K562 (cell line): ENCODE results near the gene CORIN. TPM values are rescaled to one million over a fixed set of nuclear protein-coding genes. Genes with fewer than 3 reads are reported as not detected.

ENCODE experiments used
- ATAC-seq: fragments of 200-7000 bp; cut with Tn5 transposase; 3 replicates; pipeline ENCODE4 v1.9.1; 2020; ENCODE audit warnings: moderate library complexity
- BruUV-seq: library from RNA; stranded (reverse); fragments of 400-500 nt; replicated peaks from 2 replicates; lab custom pipeline; 2021; lab: Mats Ljungman, UMichigan
- CTCF ChIA-PET: fragments of 300-600 bp; formaldehyde crosslinking; extraction: SDS; loops from one replicate; lab custom pipeline; 2021; ENCODE audit warnings: low intra/inter-chr PET ratio; lab: Yijun Ruan, JAX
- POLR2A ChIA-PET: fragments of 300-600, 350-650 bp; sonication (Branson Sonifier 250); formaldehyde crosslinking; extraction: SDS; loops from one replicate; lab custom pipeline; 2021; ENCODE audit warnings: antibody characterized with exemption, inconsistent platforms; lab: Yijun Ruan, JAX
- DNase-seq, 4 experiments: peaks; one replicate each; pipeline versions ENCODE4 v3.0.0 to v3.0.0-alpha.2; 2011 to 2018; ENCODE audit warnings: low spot score in 3 of 4, mixed read lengths in 3 of 4; ENCODE audit errors: extremely low read depth in 1 of 4
- FAIRE-seq: peaks from 2 replicates; lab custom pipeline; 2011; peaks lifted over from hg19 to GRCh38; lab: Jason Lieb, UNC
- H2AFZ ChIP-seq: 2 replicates; pipeline ENCODE4 v1.6.0; 2011; ENCODE audit warnings: low read depth, low read length, control low read depth, inconsistent platforms
- H3K27ac ChIP-seq: fragments of 200-600 bp; 3 replicates; pipeline ENCODE4 v1.8.0; 2011; ENCODE audit warnings: low read depth, mild to moderate bottlenecking, control low read depth, inconsistent platforms, low read length, moderate library complexity, mixed read lengths; ENCODE audit errors: extremely low read depth
- H3K27me3 ChIP-seq, 2 experiments: fragments of 300-600 bp in 1 of 2; 2 replicates in 1 of 2; 3 replicates in 1 of 2; pipeline versions ENCODE4 v1.6.0 to v1.8.0; 2011; ENCODE audit warnings: inconsistent platforms in 2 of 2, low read length in 2 of 2, mild to moderate bottlenecking in 1 of 2, mixed read lengths in 1 of 2, moderate library complexity in 1 of 2; ENCODE audit not compliant: control insufficient read depth in 2 of 2, insufficient read depth in 2 of 2
- H3K36me3 ChIP-seq: fragments of 300-600 bp; 3 replicates; pipeline ENCODE4 v1.8.0; 2011; ENCODE audit warnings: mild to moderate bottlenecking, low read length, inconsistent platforms; ENCODE audit not compliant: control insufficient read depth, insufficient read depth
- H3K4me1 ChIP-seq, 2 experiments: fragments of 200-600 bp in 1 of 2; replicated peaks in 1 of 2; 2 replicates in 1 of 2; 3 replicates in 1 of 2; pipeline versions ENCODE4 v1.5.1 to v1.8.0; 2011; ENCODE audit warnings: inconsistent platforms in 2 of 2, low read length in 2 of 2, mild to moderate bottlenecking in 1 of 2, mixed read lengths in 1 of 2, moderate library complexity in 1 of 2; ENCODE audit not compliant: control insufficient read depth in 2 of 2, insufficient read depth in 2 of 2
- H3K4me2 ChIP-seq: 2 replicates; pipeline ENCODE4 v1.6.1; 2011; ENCODE audit warnings: low read length, control low read depth, inconsistent platforms, mixed read lengths; ENCODE audit not compliant: insufficient read depth
- H3K4me3 ChIP-seq: fragments of 200-600 bp; sonication (generic), shearing (Covaris generic); 2 replicates; pipeline ENCODE4 v1.5.1; 2016; ENCODE audit warnings: control low read depth, inconsistent platforms
- H3K79me2 ChIP-seq: fragments of 200-600 bp; 3 replicates; pipeline ENCODE4 v1.8.0; 2011; ENCODE audit warnings: low read length, inconsistent platforms; ENCODE audit not compliant: control insufficient read depth, insufficient read depth
- H3K9ac ChIP-seq, 2 experiments: 2 replicates each; pipeline versions ENCODE4 v1.6.0 to v1.6.1; 2011; ENCODE audit warnings: low read depth in 2 of 2, low read length in 2 of 2, control low read depth in 1 of 2, inconsistent platforms in 1 of 2, mild to moderate bottlenecking in 1 of 2, mixed read lengths in 1 of 2; ENCODE audit not compliant: insufficient read depth in 1 of 2
- H3K9me1 ChIP-seq: one replicate; pipeline ENCODE4 v1.6.0; 2011; ENCODE audit warnings: inconsistent platforms, mild to moderate bottlenecking, low read length, moderate library complexity; ENCODE audit not compliant: control insufficient read depth, insufficient read depth
- H3K9me3 ChIP-seq: replicated peaks from 2 replicates; pipeline ENCODE4 v1.5.1; 2011; ENCODE audit warnings: low read depth, low read length, inconsistent platforms; ENCODE audit not compliant: control insufficient read depth, insufficient read depth
- H4K20me1 ChIP-seq: replicated peaks from 2 replicates; pipeline ENCODE4 v1.6.1; 2011; ENCODE audit warnings: low read length, inconsistent platforms, mixed read lengths; ENCODE audit not compliant: control insufficient read depth, insufficient read depth
- GATAD2A ChIP-seq: fragments of 450-650 bp; IDR thresholded peaks from 2 replicates; pipeline ENCODE4 v1.6.1; 2017
- HSF4 ChIP-seq: fragments of 250-450 bp; sonication (Bioruptor Pico); IDR thresholded peaks from 2 replicates; pipeline ENCODE4 v2.1.2; 2022; ENCODE audit warnings: mild to moderate bottlenecking, moderate library complexity, borderline replicate concordance
- NBN ChIP-seq: fragments of 450-650 bp; IDR thresholded peaks from 2 replicates; pipeline ENCODE4 v1.6.1; 2016; ENCODE audit warnings: low read depth, mild to moderate bottlenecking
- POLR2AphosphoS2 ChIP-seq: IDR thresholded peaks from 2 replicates; pipeline ENCODE4 v1.6.1; 2012; ENCODE audit warnings: low read length, improper control_type of control experiment
- POLR2H ChIP-seq: IDR thresholded peaks from 2 replicates; pipeline ENCODE4 v1.6.1; 2016; ENCODE audit warnings: missing genetic modification characterization, low read depth, mild to moderate bottlenecking, control low read depth, missing compliant biosample characterization, moderate library complexity
- POU5F1 ChIP-seq: fragments of 150-350 bp; IDR thresholded peaks from 2 replicates; pipeline ENCODE4 v1.6.1; 2014; ENCODE audit warnings: borderline replicate concordance, low read length, low read depth, mild to moderate bottlenecking; ENCODE audit not compliant: partially characterized antibody
- RBM22 ChIP-seq: fragments of 200-400 bp; formaldehyde crosslinking; IDR thresholded peaks from 2 replicates; pipeline ENCODE4 v1.6.1; 2018; ENCODE audit warnings: low read length, low read depth; ENCODE audit not compliant: poor library complexity, severe bottlenecking
- ZBTB2 ChIP-seq: fragments of 450-650 bp; IDR thresholded peaks from 2 replicates; pipeline ENCODE4 v1.6.1; 2016; ENCODE audit warnings: antibody characterized with exemption
- ZFPM2 ChIP-seq: fragments of 250-450 bp; sonication (Bioruptor Pico); IDR thresholded peaks from 2 replicates; pipeline ENCODE4 v1.5.1; 2022; ENCODE audit warnings: mild to moderate bottlenecking
- ZNF140 ChIP-seq: fragments of 250-450 bp; sonication (Bioruptor Pico); IDR thresholded peaks from 2 replicates; pipeline ENCODE4 v1.8.0; 2021; ENCODE audit warnings: moderate library complexity, mild to moderate bottlenecking, inconsistent platforms
- ZNF584 ChIP-seq: fragments of 200-800 bp; sonication (Bioruptor generic); IDR thresholded peaks from 2 replicates; pipeline ENCODE4 v1.6.1; 2016; ENCODE audit warnings: low read depth, mild to moderate bottlenecking, missing genetic modification characterization, missing compliant biosample characterization
- ZNF609 ChIP-seq: sonication (generic); formaldehyde crosslinking; IDR thresholded peaks from 2 replicates; pipeline ENCODE4 v1.8.1; 2023; ENCODE audit warnings: missing genetic modification reagents, mild to moderate bottlenecking, borderline replicate concordance
- ZNF717 ChIP-seq: fragments of 250-450 bp; sonication (Bioruptor Pico); IDR thresholded peaks from 2 replicates; pipeline ENCODE4 v1.5.0; 2021
- WGBS: fragments of 100-300 bp; shearing (Covaris generic); methylation state at CpG from one replicate; pipeline ENCODE4 v1.1.6; 2016; ENCODE audit warnings: low coverage, mixed read lengths; ENCODE audit not compliant: insufficient coverage; ENCODE audit errors: missing lambda C conversion rate; 5-methylcytosine and 5-hydroxymethylcytosine counted together
- in situ Hi-C: fragments of 300-500 bp; cut with MboI; formaldehyde crosslinking; loops from 4 replicates; pipeline ENCODE4 v1.15.0; 2018; ENCODE audit warnings: inconsistent platforms, mixed read lengths
- intact Hi-C: fragments of 100-400 bp; cut with micrococcal nuclease; formaldehyde crosslinking; loops from 2 replicates; pipeline ENCODE4 v1.14.2; 2022
- polyA plus RNA-seq, 8 experiments: library from polyadenylated mRNA; depleted of rRNA in 4 of 8; stranded (reverse) in 5 of 8; unstranded in 3 of 8; fragments of >200 nt; fragmentation: Nextera tagmentation in 2 of 8; fragmentation: Illumina TruSeq in 1 of 8; extraction: Ambion mirVana in 2 of 8; extraction: Trizol in 1 of 8; gene quantifications; 2 replicates each; pipeline versions ENCODE4 v1.2.1 to v1.2.3, GENCODE V29; 2011 to 2014; ENCODE audit warnings: inconsistent platforms in 1 of 8, missing spikeins in 1 of 8
- total RNA-seq, 7 experiments: library from RNA; depleted of rRNA in 6 of 7; stranded (reverse); fragments of >200 nt in 6 of 7; fragmentation: Illumina TruSeq in 2 of 7; extraction: Trizol in 2 of 7; gene quantifications; 2 replicates each; pipeline versions ENCODE4 v1.2.1 to v1.2.3, GENCODE V29; 2011 to 2021; ENCODE audit warnings: low replicate concordance in 1 of 7
- TF ChIP-seq, protein P1 (sequence below), 2 experiments: fragments of 450-650 bp in 1 of 2; sonication (generic) in 1 of 2; formaldehyde crosslinking; conservative IDR thresholded peaks; 2 replicates each; pipeline versions ENCODE4 v1.4.0 to v1.8.1; 2020 to 2022; ENCODE audit warnings: mild to moderate bottlenecking in 1 of 2, missing genetic modification reagents in 1 of 2
- TF ChIP-seq, protein P2 (sequence below), 2 experiments: fragments of 450-650 bp; conservative IDR thresholded peaks; 2 replicates each; pipeline ENCODE4 v1.6.1; 2017; ENCODE audit warnings: mild to moderate bottlenecking in 2 of 2, moderate library complexity in 2 of 2

The CORIN gene
- total and polyA plus RNA-seq, 9 of the 15 experiments (the other 6 are each of a cell fraction or from before 2014, with no cell fraction given) = 0.04 to 0.31 (median 0.08) TPM; not detected in 4

- Histone ChIP-seq H3K79me2 (no peaks in the 10 kb centered on the region), H3K9me1 (no peaks in the 10 kb centered on the region), H3K9me3 (no peaks in the 10 kb centered on the region), H4K20me1 (no peaks in the 10 kb centered on the region), H3K27me3 (no peaks in the 10 kb centered on the region), H3K4me1 (peaks cover 0 to 13% of the 10 kb centered on the region in 2 experiments; a peak in 2 of 5 replicates), H3K36me3 (no peaks in the 10 kb centered on the region), H3K4me2 (no peak overlapping the region), H3K9ac (no peak overlapping the region), H2AFZ (no peak overlapping the region), H3K4me3 (no peak overlapping the region), H3K27ac (no peak overlapping the region)
- in situ Hi-C loops (no loop called here), intact Hi-C loops (no loop called here)
- BruUV-seq = no TSS peak
- ATAC-seq (no peak), FAIRE-seq (no peak), DNase-seq (no peak)
- ChIA-PET CTCF (no interaction called here), POLR2A (no interaction called here)
- WGBS = 47% methylated on average over 2 of the region's 2 CpGs
- no peak for TF ChIP-seq POLR2H (tag)
- no peak for TF ChIP-seq ZNF609 (CRISPR knock-in tag)
- no peak for TF ChIP-seq ZNF140 (CRISPR knock-in tag)
- no peak for TF ChIP-seq HSF4 (CRISPR knock-in tag)
- no peak for TF ChIP-seq RBM22
- TF ChIP-seq POLR2AphosphoS2 = no peak
- TF ChIP-seq ZFPM2 (CRISPR knock-in tag) = no peak
- no peak for TF ChIP-seq ZNF584 (CRISPR knock-in tag)
- no peak for TF ChIP-seq NBN
- no peak for TF ChIP-seq GATAD2A
- TF ChIP-seq ZNF717 (CRISPR knock-in tag) = no peak
- TF ChIP-seq, protein P1, sequence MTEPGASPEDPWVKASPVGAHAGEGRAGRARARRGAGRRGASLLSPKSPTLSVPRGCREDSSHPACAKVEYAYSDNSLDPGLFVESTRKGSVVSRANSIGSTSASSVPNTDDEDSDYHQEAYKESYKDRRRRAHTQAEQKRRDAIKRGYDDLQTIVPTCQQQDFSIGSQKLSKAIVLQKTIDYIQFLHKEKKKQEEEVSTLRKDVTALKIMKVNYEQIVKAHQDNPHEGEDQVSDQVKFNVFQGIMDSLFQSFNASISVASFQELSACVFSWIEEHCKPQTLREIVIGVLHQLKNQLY (CRISPR knock-in tag; conservative IDR thresholded peaks at IDR 0.05) = no peak
- TF ChIP-seq, protein P2, sequence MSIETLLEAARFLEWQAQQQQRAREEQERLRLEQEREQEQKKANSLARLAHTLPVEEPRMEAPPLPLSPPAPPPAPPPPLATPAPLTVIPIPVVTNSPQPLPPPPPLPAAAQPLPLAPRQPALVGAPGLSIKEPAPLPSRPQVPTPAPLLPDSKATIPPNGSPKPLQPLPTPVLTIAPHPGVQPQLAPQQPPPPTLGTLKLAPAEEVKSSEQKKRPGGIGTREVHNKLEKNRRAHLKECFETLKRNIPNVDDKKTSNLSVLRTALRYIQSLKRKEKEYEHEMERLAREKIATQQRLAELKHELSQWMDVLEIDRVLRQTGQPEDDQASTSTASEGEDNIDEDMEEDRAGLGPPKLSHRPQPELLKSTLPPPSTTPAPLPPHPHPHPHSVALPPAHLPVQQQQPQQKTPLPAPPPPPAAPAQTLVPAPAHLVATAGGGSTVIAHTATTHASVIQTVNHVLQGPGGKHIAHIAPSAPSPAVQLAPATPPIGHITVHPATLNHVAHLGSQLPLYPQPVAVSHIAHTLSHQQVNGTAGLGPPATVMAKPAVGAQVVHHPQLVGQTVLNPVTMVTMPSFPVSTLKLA (conservative IDR thresholded peaks at IDR 0.05) = no peak
- TF ChIP-seq ZBTB2 = no peak
- no peak for TF ChIP-seq POU5F1
Measured at GRCh38 chr4:47835494-47835893, 2.4 kb downstream of the CORIN start.
